Activated effector memory CD4-positive, alpha-beta T cell treated with Interleukin-2 at 50 U/mL for 16 hours (primary cell): ENCODE measurements around the gene LZTR1.

Experiments used
- DNase-seq: peaks from one replicate; pipeline ENCODE4 v3.0.0-alpha.2; 2020

Gene LZTR1

GRCh38 chr22:21016644-21017420 is 34.7 kb downstream of the LZTR1 start:
- DNase-seq: no peak

GRCh38 chr22:21018314-21018713 is 36.2 kb downstream of the LZTR1 start:
- no peak for DNase-seq

- DNase-seq: no peak
Observed at GRCh38 chr22:21020802-21021429, 38.8 kb downstream of the LZTR1 start.

- no peak for DNase-seq
Observed at GRCh38 chr22:21022507-21022906, 40.4 kb downstream of the LZTR1 start.

- no peak for DNase-seq
Observed at GRCh38 chr22:21022955-21023614, 41.0 kb downstream of the LZTR1 start.

GRCh38 chr22:21025266-21025665 is 43.2 kb downstream of the LZTR1 start:
- DNase-seq: no peak

- DNase-seq: no peak
Observed at GRCh38 chr22:21025763-21026755, 44.0 kb downstream of the LZTR1 start.

GRCh38 chr22:21026783-21027692 is 44.9 kb downstream of the LZTR1 start:
- DNase-seq: no peak

- no peak for DNase-seq
Observed at GRCh38 chr22:21028277-21029251, 46.5 kb downstream of the LZTR1 start.

GRCh38 chr22:21029486-21030025 is 47.5 kb downstream of the LZTR1 start:
- no peak for DNase-seq

- DNase-seq: no peak
Observed at GRCh38 chr22:21030032-21030431, 47.9 kb downstream of the LZTR1 start.

GRCh38 chr22:21030621-21031544 is 48.8 kb downstream of the LZTR1 start:
- DNase-seq: no peak

GRCh38 chr22:21031545-21032036 is 49.5 kb downstream of the LZTR1 start:
- DNase-seq: no peak

- no peak for DNase-seq
Observed at GRCh38 chr22:21032037-21032867, 50.2 kb downstream of the LZTR1 start, which contains the start of gene SLC7A4. Gene SLC7A4 (minus strand): TSS chr22:21032561. CDS start chr22:21031812, 749 bp downstream.

- no peak for DNase-seq
Observed at GRCh38 chr22:21032868-21033688, 51.0 kb downstream of the LZTR1 start.

GRCh38 chr22:21033895-21034294 is 51.8 kb downstream of the LZTR1 start:
- DNase-seq: no peak

GRCh38 chr22:21034989-21035388 is 52.9 kb downstream of the LZTR1 start:
- no peak for DNase-seq
